Thyroid gland (tissue), 4 donors: ENCODE measurements around the gene SCIN. TPM values are rescaled to one million over a fixed set of nuclear protein-coding genes. Genes with fewer than 3 reads are reported as not detected.
"Not testable (repeated sequence)": the region's sequence is repeated elsewhere in the genome, so short reads cannot be mapped to it uniquely, and the experiment has no call there.

ENCODE experiments used
- DNase-seq, 2 donors: peaks; one replicate each; pipeline ENCODE4 v3.0.0-alpha.2; 2019
- H3K27ac ChIP-seq, 3 donors: fragments of 200-600 bp; sonication (generic); 1 replicate in 2 of 3; 2 replicates in 1 of 3; pipeline ENCODE4 v1.5.1; 2016 to 2019; ENCODE audit warnings: mild to moderate bottlenecking in 1 of 3, moderate library complexity in 1 of 3
- H3K27me3 ChIP-seq: fragments of 200-600 bp; sonication (generic); one replicate; pipeline ENCODE4 v1.5.1; 2019
- H3K36me3 ChIP-seq, 2 donors: fragments of 200-600 bp; sonication (generic); one replicate each; pipeline ENCODE4 v1.5.1; 2016 to 2019
- H3K4me1 ChIP-seq, 2 donors: fragments of 200-600 bp; sonication (generic); one replicate each; pipeline ENCODE4 v1.5.1; 2017 to 2019
- H3K4me3 ChIP-seq, 3 donors: fragments of 200-600 bp; sonication (generic); replicated peaks in 1 of 3; 1 replicate in 2 of 3; 2 replicates in 1 of 3; pipeline ENCODE4 v1.5.1; 2016; ENCODE audit warnings: mild to moderate bottlenecking in 1 of 3
- H3K9me3 ChIP-seq: fragments of 200-600 bp; sonication (generic); one replicate; pipeline ENCODE4 v1.5.1; 2017
- CTCF ChIP-seq, 6 experiments: fragments of 200-600 bp in 3 of 6; fragments of 450-650 bp in 3 of 6; sonication (generic) in 3 of 6; IDR thresholded peaks; one replicate each; pipeline ENCODE4 v1.5.1; 2016 to 2019; ENCODE audit warnings: antibody characterized with exemption in 6 of 6, mild to moderate bottlenecking in 2 of 6, inconsistent platforms in 1 of 6, moderate library complexity in 1 of 6
- POLR2A ChIP-seq, 2 donors: fragments of 450-650 bp; IDR thresholded peaks; one replicate each; pipeline ENCODE4 v1.6.1; 2017; ENCODE audit warnings: antibody characterized with exemption in 2 of 2, mild to moderate bottlenecking in 2 of 2, moderate library complexity in 1 of 2
- WGBS, 2 donors: methylation state at CpG; one replicate each; pipeline ENCODE4 v1.1.5; 2017; 5-methylcytosine and 5-hydroxymethylcytosine counted together
- intact Hi-C: fragments of 100-400 bp; cut with DNase I; formaldehyde crosslinking; loops from one replicate; pipeline ENCODE4 v1.15.1; 2023
- total RNA-seq, 4 donors: library from RNA; depleted of rRNA; stranded (reverse); fragments of >200 nt; gene quantifications; one replicate each; pipeline ENCODE4 v1.2.3, GENCODE V29; 2016

Gene SCIN
- total RNA-seq: 1 to 10 TPM in 3 of 4 donors, under 1 TPM in 1; 0.67 to 8.4 (median 3.5) TPM

- no peak within 1 kb of the TSS for H3K27ac ChIP-seq
- WGBS, 2 donors: 10 to 13% methylated on average over 35 to 36 of the region's 74 CpGs
- no peaks in the 10 kb centered on the region for H3K9me3 ChIP-seq
- no peaks in the 10 kb centered on the region for H3K36me3 ChIP-seq
- intact Hi-C loops: no loop called here
- no peaks in the 10 kb centered on the region for H3K27me3 ChIP-seq
- DNase-seq: peak; percentile 39 to 54
- peak in 1 of 2 donors; percentile 18 for TF ChIP-seq POLR2A (IDR thresholded peaks at IDR 0.05)
- TF ChIP-seq CTCF (IDR thresholded peaks at IDR 0.05): no peak
- H3K4me3 ChIP-seq: peak within 1 kb of the TSS in 2 of 3 donors; percentile 31 to 37
- peaks cover 12 to 18% of the 10 kb centered on the region in 2 donors for H3K4me1 ChIP-seq
These were observed at the start of gene SCIN for GRCh38 chr7:12570534-12571461. Gene SCIN (plus strand): TSS chr7:12570720. CDS start chr7:12570787, 67 bp downstream.

- H3K36me3 ChIP-seq: no peaks in the 10 kb centered on the region
- no peaks in the 10 kb centered on the region for H3K4me1 ChIP-seq
- H3K27ac ChIP-seq: no peak overlapping the region
- H3K27me3 ChIP-seq: no peaks in the 10 kb centered on the region
- WGBS, 2 donors: 16 to 24% methylated on average over 5 of the region's 5 CpGs
- no peak for DNase-seq
- TF ChIP-seq POLR2A (IDR thresholded peaks at IDR 0.05) (no peak), CTCF (IDR thresholded peaks at IDR 0.05) (peak in 5 of 6 experiments; percentile 6 to 80 (median 68))
- H3K4me3 ChIP-seq: no peak overlapping the region
- intact Hi-C loops: loop anchor here (5.0 kb wide), 1 partner anchor 102 kb away; no protein-coding TSS in a partner anchor
- H3K9me3 ChIP-seq: no peaks in the 10 kb centered on the region
These were observed 45.6 kb upstream of the SCIN start for GRCh38 chr7:12524794-12525386.

GRCh38 chr7:12526693-12527092 lies 43.8 kb upstream of the SCIN start:
- H3K36me3 ChIP-seq, DNase-seq, H3K4me1 ChIP-seq, H3K27me3 ChIP-seq, intact Hi-C loops, H3K27ac ChIP-seq, H3K9me3 ChIP-seq, H3K4me3 ChIP-seq: not testable (repeated sequence)
- WGBS, 2 donors: 91 to 92% methylated on average over 2 of the region's 2 CpGs

- H3K4me1 ChIP-seq, DNase-seq, H3K27me3 ChIP-seq, H3K27ac ChIP-seq, H3K36me3 ChIP-seq, H3K4me3 ChIP-seq, H3K9me3 ChIP-seq, intact Hi-C loops: not testable (repeated sequence)
- 93 to 100% methylated on average over 1 of the region's 1 CpG for WGBS, 2 donors
These were observed 42.9 kb upstream of the SCIN start for GRCh38 chr7:12527670-12528069.

- Histone ChIP-seq H3K36me3 (no peaks in the 10 kb centered on the region), H3K4me1 (no peaks in the 10 kb centered on the region), H3K27ac (no peak overlapping the region), H3K9me3 (no peaks in the 10 kb centered on the region), H3K4me3 (no peak overlapping the region), H3K27me3 (no peaks in the 10 kb centered on the region)
- 71 to 78% methylated on average over 8 of the region's 8 CpGs for WGBS, 2 donors
- intact Hi-C loops: loop anchor here (10.0 kb wide), 1 partner anchor 735 kb away; no protein-coding TSS in a partner anchor
- no peak for DNase-seq
- no peak for TF ChIP-seq CTCF (IDR thresholded peaks at IDR 0.05)
- no peak for TF ChIP-seq POLR2A (IDR thresholded peaks at IDR 0.05)
These were observed 40.4 kb upstream of the SCIN start for GRCh38 chr7:12529971-12530710.
